Thymus (tissue), 14 donors: ENCODE results near the gene MAN2A2. TPM values are rescaled to one million over a fixed set of nuclear protein-coding genes. Genes with fewer than 3 reads are reported as not detected.
A peak's percentile ranks its signal among the peaks of the same experiment; 100 is the strongest.

ENCODE experiments used
- DNase-seq, 9 donors: peaks; one replicate each; pipeline ENCODE4 v3.0.0-alpha.2; 2013; ENCODE audit warnings: low spot score in 9 of 9, low read depth in 6 of 9, missing footprints in 1 of 9
- H3K27ac ChIP-seq, 2 donors: one replicate each; pipeline ENCODE4 v1.5.1; 2013; ENCODE audit warnings: control low read depth in 1 of 2, low read depth in 1 of 2, low read length in 1 of 2, mild to moderate bottlenecking in 1 of 2, moderate library complexity in 1 of 2
- H3K27me3 ChIP-seq, 2 donors: one replicate each; pipeline ENCODE4 v1.5.1; 2013; ENCODE audit warnings: low read length in 1 of 2; ENCODE audit not compliant: control insufficient read depth in 2 of 2, insufficient read depth in 1 of 2
- H3K36me3 ChIP-seq, 2 donors: one replicate each; pipeline ENCODE4 v1.5.1; 2013; ENCODE audit warnings: low read length in 1 of 2, mild to moderate bottlenecking in 1 of 2, moderate library complexity in 1 of 2; ENCODE audit not compliant: control insufficient read depth in 2 of 2, insufficient read depth in 2 of 2
- H3K4me1 ChIP-seq, 2 donors: one replicate each; pipeline ENCODE4 v1.5.1; 2013; ENCODE audit warnings: low read length in 2 of 2; ENCODE audit not compliant: control insufficient read depth in 2 of 2, insufficient read depth in 2 of 2
- H3K4me3 ChIP-seq, 2 donors: one replicate each; pipeline ENCODE4 v1.5.1; 2013; ENCODE audit warnings: low read length in 2 of 2, control low read depth in 1 of 2, mild to moderate bottlenecking in 1 of 2
- H3K9me3 ChIP-seq, 2 donors: one replicate each; pipeline ENCODE4 v1.5.1; 2013; ENCODE audit warnings: low read length in 1 of 2, mild to moderate bottlenecking in 1 of 2; ENCODE audit not compliant: control insufficient read depth in 2 of 2, insufficient read depth in 1 of 2
- WGBS: extraction: QIAGEN DNeasy Blood & Tissue Kit; methylation state at CpG from one replicate; pipeline ENCODE4 v1.1.7; 2013; 5-methylcytosine and 5-hydroxymethylcytosine counted together
- long read RNA-seq, 10 donors: transcript quantifications; one replicate each; lab custom pipeline, GENCODE V29; 2026
- polyA plus RNA-seq: library from polyadenylated mRNA; stranded (reverse); fragments of 200-250 nt; gene quantifications from one replicate; pipeline ENCODE4 v1.2.3, GENCODE V29; 2013
- total RNA-seq: library from RNA; stranded (reverse); fragments of 120-200 nt; gene quantifications from one replicate; pipeline ENCODE4 v1.2.4, GENCODE V29; 2013
- donor health status: healthy.

MAN2A2 gene
- 8.3 TPM for total RNA-seq
- 46.5 TPM for polyA plus RNA-seq
- long read RNA-seq, donor 1, result 0 reads
- long read RNA-seq, donor 2, result 0 reads
- long read RNA-seq, donor 3, result 0 reads
- long read RNA-seq, donor 4, partial matches to known transcripts, result 13 of 13 reads
- long read RNA-seq, donor 4, other reads (novel, unspliced or antisense), result 0 of 13 reads
- long read RNA-seq, donor 5, full-length matches to known transcripts, result 3 of 3 reads
- long read RNA-seq, donor 5, partial matches to known transcripts, result 0 of 3 reads
- long read RNA-seq, donor 5, other reads (novel, unspliced or antisense), result 0 of 3 reads
- long read RNA-seq, donor 6, partial matches to known transcripts, result 0 of 1 reads
- long read RNA-seq, donor 6, other reads (novel, unspliced or antisense), result 0 of 1 reads
- long read RNA-seq, donor 7, partial matches to known transcripts, result 0 of 1 reads
- long read RNA-seq, donor 7, other reads (novel, unspliced or antisense), result 0 of 1 reads
- long read RNA-seq, donor 8, partial matches to known transcripts, result 0 of 1 reads
- long read RNA-seq, donor 8, other reads (novel, unspliced or antisense), result 0 of 1 reads
- long read RNA-seq, donor 9, partial matches to known transcripts, result 0 of 1 reads
- long read RNA-seq, donor 9, other reads (novel, unspliced or antisense), result 0 of 1 reads
- long read RNA-seq, donor 10, result 0 reads

DNA sequence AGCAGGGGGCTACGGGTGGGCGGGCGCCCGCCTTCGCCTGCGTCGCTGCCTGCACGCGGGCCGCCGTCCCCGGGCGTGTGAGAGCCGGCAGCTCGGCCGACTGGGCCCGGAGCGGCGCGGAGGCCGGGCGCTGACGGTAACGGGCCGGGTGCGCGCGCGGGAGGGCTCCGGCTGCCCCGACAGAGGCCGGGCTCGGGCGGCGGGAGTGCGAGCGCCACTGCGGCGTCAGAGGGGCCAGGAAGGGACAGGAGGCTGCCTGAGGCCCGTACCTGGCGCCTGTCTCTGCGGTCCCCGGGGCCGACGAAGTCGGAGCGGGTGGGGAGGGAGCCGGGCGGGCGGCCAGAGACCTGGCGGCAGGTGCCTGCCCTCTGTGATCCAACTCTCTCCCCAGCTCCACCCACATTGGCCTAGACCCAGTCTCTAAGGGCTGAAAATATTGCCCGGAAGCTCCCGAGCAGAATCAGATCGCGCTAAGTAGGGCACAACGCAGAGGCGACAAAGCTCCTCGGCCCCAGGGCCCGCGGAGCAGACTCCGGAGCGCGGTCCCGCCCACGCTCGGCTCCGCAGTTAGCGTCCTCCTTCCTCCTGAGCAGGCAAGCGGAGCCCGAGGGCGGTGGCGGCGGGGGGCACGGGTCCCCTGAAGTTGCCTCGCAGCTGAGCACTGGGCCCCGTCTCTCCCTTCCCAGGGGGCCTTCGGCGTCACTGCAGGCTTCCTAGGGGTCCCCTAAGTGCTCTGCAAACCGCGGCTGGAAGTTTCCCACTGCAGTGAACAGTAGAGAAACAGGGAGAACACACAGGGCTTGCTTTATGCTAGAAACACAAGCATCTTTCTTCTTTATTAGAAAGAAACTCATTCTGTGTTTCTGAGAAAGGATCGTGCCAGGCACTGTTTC lies at the start of gene MAN2A2:
TSS of gene MAN2A2 (plus strand) at position 463 of the 893 bp plus-strand sequence. CDS start 906 bp downstream, outside the sequence.
- Histone ChIP-seq H3K4me1 (peaks cover 7 to 15% of the 10 kb centered on the region in 2 donors), H3K36me3 (peaks cover 30 to 33% of the 10 kb centered on the region in 2 donors), H3K27ac (peak within 1 kb of the TSS; percentile 88 to 94), H3K9me3 (no peaks in the 10 kb centered on the region), H3K4me3 (peak within 1 kb of the TSS; percentile 77 to 78), H3K27me3 (peaks cover 0 to 2% of the 10 kb centered on the region in 2 donors)
- peak in 8 of 9 donors; percentile 44 to 87 (median 60) for DNase-seq
- WGBS, result 1% methylated on average over 81 of the region's 81 CpGs

DNA sequence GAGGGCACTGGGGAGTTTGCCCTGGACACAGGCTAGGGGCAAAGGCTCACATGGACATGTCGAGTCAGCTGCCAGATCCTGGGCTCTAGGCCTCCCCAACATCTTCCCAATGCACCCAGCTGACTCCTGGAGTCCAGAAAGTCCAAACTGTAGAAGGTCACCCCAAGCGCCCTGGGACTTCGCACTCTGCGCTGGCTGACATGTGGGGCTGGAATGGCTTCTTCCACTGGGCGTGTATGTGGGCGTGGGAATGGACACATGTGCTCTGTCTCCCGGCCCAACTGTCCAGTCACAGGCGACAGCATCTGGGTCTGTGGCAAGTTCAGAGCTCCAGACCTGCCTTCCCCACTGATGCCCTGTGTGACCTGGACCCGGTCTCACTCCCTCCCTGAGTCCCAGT lies 48.0 kb upstream of the MAN2A2 start:
- DNase-seq, result no peak
- Histone ChIP-seq H3K9me3 (no peaks in the 10 kb centered on the region), H3K27me3 (no peaks in the 10 kb centered on the region), H3K4me3 (no peak overlapping the region), H3K27ac (no peak overlapping the region), H3K4me1 (peaks cover 6 to 28% of the 10 kb centered on the region in 2 donors), H3K36me3 (no peaks in the 10 kb centered on the region)
- WGBS, result 97% methylated on average over 9 of the region's 9 CpGs

DNA sequence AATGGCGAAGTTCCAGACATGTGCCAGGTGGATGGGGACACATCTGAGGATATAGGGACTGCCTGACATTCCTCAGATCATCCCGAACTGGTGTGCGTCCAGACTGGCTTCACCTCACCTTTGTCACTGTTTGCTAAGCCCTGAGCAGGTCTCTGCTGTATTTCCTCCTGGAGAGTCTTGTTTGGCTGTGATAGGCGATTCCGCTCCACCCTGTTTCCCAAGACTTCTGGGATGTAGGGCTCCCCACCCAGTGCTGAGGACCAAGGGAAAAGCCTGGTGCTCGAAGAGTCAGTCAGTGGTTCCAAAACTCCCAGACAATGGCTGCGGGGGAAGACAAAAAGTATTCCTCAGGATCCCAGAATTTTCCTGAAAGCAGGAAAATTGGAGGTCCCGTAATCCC lies 45.8 kb upstream of the MAN2A2 start:
- H3K27ac ChIP-seq, result no peak overlapping the region
- peaks cover 6 to 23% of the 10 kb centered on the region in 2 donors for H3K4me1 ChIP-seq
- no peak overlapping the region for H3K4me3 ChIP-seq
- no peaks in the 10 kb centered on the region for H3K27me3 ChIP-seq
- no peaks in the 10 kb centered on the region for H3K9me3 ChIP-seq
- H3K36me3 ChIP-seq, result no peaks in the 10 kb centered on the region
- no peak for DNase-seq
- WGBS, result 97% methylated on average over 8 of the region's 8 CpGs

DNA sequence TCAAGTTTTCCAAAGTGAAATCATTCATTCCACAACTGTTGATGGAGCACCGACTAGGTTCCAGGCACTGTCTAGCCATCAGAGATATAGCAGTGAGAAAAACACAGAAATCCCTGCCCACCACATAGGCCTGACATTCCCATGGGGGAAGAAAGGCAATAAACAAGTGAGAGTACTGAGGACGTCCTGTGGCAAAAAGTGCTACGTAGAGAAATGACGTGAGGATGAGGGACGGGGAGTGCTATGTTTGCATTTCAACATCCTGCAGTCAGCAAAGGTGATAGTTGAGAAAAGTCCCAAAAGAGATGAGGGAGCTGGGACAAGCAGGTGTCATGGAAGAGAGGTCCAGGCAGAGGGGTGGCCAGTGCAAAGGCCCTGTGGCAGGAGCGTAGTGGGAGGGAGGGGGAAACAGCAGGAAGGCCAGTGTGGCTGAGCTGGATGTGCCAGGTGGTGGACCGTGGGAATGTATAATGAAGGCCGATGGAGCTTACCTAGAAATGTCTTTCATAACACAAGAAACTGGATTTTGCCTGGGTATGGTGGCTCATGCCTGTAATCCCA lies 45.1 kb upstream of the MAN2A2 start:
- no peak overlapping the region for H3K4me3 ChIP-seq
- WGBS, result 97% methylated on average over 8 of the region's 8 CpGs
- no peak for DNase-seq
- H3K27me3 ChIP-seq, result no peaks in the 10 kb centered on the region
- no peaks in the 10 kb centered on the region for H3K36me3 ChIP-seq
- H3K9me3 ChIP-seq, result no peaks in the 10 kb centered on the region
- peaks cover 6 to 19% of the 10 kb centered on the region in 2 donors for H3K4me1 ChIP-seq
- H3K27ac ChIP-seq, result no peak overlapping the region

DNA sequence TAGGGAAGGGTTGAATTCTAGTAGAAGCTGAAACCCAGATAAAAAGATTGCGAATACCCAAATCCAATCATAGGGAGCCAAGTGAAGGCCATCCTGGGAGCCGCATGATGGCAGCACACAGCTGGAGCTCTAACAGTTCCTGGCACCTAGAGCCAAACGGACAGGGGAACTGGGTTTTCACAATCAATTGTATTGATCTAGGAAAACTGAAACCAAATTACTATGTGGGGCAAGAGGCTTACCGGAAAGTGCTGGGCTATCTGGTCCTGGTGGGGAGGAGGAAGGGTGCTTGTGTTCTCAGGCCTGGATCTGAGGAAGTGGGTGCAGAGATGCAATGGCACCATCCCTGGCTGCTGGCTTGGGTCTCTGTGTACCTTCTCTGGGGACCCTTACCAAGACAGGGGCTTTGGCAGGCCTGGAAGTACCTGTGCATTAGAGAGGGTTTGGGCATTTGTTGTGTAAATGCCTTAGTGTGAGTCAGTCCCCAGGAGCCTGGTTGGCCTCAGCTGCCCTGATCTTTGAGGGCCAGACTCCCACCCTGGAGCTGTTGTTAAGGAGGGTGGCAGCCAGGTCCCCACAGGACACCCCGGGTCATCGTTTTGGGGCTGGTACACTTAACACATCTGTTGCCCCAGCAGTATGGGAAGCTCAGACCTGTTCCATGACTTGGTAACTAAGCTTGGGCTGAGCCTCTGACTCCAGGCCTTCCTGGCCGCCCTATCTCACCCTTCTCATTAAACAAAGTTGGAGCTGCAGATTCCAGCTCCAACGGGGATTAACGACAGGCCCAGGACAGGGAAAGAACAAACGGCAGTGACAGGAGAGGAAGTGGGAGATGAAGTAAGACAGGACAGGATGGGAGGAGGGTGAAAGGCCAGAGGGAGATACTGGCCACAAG lies 43.6 kb upstream of the MAN2A2 start:
- no peak overlapping the region for H3K27ac ChIP-seq
- DNase-seq, result no peak
- WGBS, result 92% methylated on average over 10 of the region's 10 CpGs

DNA sequence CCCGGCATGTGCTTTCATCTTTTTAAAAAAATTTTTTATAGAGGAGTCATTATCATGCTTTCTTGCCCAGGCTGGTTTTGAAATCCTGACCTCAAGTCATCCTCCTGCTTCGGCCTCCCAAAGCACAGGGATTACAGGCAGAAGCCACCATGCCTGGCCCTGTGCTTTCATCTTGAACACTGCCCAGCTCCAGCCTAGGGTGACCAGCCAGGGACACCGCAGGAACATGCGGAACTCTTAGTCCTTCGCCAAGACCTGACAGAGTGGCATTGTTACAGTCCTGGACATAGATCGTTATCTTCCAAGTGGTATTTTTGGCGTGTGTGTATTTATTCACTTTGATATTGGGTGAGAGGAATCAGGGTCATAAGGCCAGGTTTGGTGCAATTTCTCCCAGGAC lies 42.7 kb upstream of the MAN2A2 start:
- H3K4me1 ChIP-seq, result peaks cover 6 to 17% of the 10 kb centered on the region in 2 donors
- no peaks in the 10 kb centered on the region for H3K27me3 ChIP-seq
- H3K4me3 ChIP-seq, result no peak overlapping the region
- H3K27ac ChIP-seq, result no peak overlapping the region
- no peaks in the 10 kb centered on the region for H3K9me3 ChIP-seq
- 98% methylated on average over 7 of the region's 7 CpGs for WGBS
- no peak for DNase-seq
- H3K36me3 ChIP-seq, result no peaks in the 10 kb centered on the region

More for the DNA sequence above, 43.6 kb upstream of the MAN2A2 start:
- Histone ChIP-seq H3K27me3 (no peaks in the 10 kb centered on the region), H3K36me3 (no peaks in the 10 kb centered on the region), H3K4me3 (no peak overlapping the region), H3K9me3 (no peaks in the 10 kb centered on the region), H3K4me1 (peaks cover 6 to 19% of the 10 kb centered on the region in 2 donors)

DNA sequence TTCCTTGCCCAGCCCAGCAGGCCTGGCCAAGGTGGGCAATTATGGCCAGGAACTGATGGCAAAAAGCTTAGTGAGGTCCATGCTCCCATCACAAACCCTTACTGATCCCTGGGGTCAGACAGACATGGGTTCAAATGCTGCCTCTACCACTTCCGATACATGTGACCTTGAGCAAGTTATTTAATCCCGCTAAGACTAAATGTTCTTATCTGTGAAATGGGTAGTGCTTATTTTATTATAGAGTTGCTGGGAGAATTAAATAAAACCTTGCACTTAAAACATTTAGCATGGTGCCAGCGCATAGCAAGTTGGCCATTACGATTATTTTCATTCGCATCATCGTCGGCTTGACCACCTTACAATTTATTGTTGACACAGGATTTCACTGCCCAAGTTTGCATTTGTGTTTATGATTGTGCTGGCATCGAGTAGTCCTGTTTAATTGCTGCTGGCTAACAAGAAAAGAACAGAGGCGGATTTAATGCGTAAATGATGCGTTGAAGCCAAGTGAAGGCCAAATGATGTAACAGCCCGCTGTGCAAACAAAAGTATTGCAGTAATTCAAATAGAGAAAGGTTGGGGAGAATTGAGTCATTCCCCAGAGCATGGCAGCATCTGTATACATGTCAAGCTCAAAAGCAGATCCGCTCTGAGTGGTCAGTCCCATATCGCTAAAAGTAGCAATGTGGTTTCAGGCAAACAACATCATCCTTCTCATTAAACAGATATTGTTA lies 42.0 kb upstream of the MAN2A2 start:
- no peak overlapping the region for H3K27ac ChIP-seq

More for the DNA sequence above, 42.0 kb upstream of the MAN2A2 start:
- Histone ChIP-seq H3K4me3 (no peak overlapping the region), H3K27me3 (no peaks in the 10 kb centered on the region), H3K4me1 (peaks cover 6 to 15% of the 10 kb centered on the region in 2 donors), H3K9me3 (no peaks in the 10 kb centered on the region), H3K36me3 (no peaks in the 10 kb centered on the region)
- 94% methylated on average over 14 of the region's 14 CpGs for WGBS
- DNase-seq, result no peak
